GM19372 (cell line): ENCODE results near the gene SUCLA2.
"Not testable (repeated sequence)": the region's sequence is repeated elsewhere in the genome, so short reads cannot be mapped to it uniquely, and the experiment has no call there.

Experiments used
- ATAC-seq: cut with Tn5 transposase; IDR thresholded peaks from one replicate; pipeline ENCODE4 v1.9.1; 2021; ENCODE audit warnings: mild to moderate bottlenecking, low read depth, moderate library complexity; ENCODE audit not compliant: unreplicated experiment

Gene SUCLA2

DNA sequence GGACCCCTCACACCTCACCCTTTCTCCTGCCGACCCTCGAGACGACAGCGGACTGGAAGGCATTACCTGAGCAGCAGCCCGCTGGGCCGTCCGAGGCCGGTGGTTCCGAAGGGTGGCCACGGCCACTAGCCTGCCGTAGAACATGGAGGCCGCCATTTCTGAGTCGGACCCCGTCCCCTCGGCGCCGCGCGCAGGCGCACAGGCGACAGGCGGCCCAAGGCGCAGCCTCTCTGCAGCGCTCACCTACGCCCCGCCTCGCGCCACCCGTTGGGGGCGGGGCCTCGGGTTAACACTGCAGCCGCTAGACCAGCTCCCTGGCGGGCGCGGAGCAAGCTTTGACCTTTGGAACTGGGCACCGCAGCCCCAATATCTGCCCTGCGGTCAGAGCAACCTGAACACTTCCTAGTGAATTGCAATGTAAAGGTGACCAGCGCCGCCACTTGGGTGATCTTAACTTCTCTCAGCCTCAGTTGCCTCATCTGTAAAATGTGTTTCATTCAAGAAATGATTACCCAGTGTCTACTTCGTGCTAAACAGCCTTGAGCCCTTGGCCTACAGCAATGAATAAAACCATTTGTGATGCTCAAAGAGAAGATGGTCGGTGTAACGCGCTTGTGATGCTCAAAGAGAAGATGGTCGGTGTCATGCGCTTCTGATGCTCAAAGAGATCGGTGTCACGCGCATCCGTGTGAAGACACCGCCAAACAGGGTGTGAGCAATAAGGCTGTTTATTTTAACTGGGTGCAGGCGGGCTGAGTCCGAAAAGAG is at the start of gene SUCLA2:
Gene SUCLA2, minus strand, starts transcription at position 160 of the 768 bp plus-strand sequence. Its CDS starts 4 bp downstream, at position 156.
- peak; percentile 98 for ATAC-seq

DNA sequence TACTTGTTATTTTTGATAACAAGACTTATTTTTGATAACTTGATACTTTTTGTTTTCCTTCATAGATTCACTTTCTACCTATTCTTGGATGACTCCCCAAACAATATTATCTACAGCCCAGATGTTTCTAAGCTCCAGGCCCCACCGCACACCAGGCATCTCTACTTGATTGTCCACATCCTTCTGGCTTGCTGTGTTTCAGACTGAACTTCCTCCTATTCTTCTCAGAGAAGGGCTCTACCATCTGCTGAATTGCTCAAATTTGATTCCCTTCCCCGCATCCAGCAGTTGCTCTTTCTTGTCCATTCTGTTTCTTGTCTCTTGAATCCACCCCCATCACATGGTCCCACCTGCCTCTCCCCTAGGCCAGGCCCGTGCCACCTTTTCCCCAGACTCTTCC is 49.5 kb upstream of the SUCLA2 start:
- no peak for ATAC-seq

DNA sequence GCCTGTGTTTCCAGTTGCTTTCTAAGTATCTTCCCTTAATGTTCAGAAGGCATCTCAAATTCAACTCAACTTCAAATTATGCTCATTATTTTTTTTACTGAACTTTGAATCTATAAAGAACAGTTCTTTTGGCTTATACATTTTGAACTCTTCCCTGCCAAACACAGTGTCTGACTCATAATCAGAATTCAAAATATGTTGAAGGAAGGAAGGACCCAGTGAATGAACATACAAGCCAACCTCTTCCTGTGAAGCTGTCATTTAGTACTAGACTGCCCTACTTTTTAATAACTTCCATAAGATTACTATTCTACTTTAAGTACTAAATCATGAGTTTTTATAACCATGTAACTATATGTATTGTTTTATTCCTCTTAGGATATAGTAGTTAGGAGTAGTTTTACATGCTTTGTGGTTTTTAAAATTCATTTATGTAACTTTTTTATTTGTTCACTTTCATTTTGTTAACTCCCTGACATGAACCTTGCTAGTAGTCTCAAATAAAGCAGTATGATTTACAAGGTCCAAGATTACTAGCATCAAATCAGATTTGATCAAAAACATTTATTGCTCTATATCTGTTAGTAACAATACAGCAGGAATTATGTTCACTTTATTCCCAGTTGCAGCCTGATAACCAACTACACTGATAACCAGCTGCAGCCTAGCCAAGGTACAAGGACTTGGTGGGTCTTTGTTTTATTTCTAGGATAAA is 42.9 kb upstream of the SUCLA2 start:
- ATAC-seq: no peak

DNA sequence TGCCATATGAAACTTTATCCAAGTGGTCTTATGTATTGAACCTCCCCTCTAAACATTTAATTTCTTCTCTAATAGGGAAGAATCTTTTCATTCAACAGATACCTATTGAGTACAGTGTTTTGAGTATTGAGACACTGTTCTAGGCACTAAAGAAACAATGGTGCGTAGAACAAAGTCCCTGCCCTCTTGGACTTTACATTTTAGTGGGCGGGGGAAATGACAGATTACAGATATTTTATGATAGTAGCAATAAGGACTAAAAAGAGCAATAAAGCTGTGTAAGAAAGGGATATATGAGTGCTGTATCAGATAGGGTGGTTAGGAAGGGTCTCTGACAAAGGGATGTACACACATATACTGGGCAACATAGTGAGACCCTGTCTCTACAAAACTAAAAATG is 41.8 kb upstream of the SUCLA2 start:
- no peak for ATAC-seq

DNA sequence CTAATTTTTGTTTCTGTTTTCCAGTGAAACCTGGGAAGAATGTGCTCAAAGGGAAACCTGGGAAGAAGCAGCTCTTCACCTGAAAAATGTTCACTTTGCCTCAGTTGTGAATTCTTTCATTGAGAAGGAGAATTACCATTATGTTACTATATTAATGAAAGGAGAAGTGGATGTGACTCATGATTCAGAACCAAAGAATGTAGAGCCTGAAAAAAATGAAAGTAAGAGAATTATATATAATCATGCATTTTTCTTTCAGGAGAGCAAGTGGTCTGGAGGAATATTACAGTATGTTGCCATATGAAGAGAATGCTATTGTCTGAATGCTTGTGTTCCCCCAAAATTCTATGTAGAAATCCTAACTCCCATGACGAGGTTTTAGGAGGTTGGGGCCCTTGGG is 39.8 kb upstream of the SUCLA2 start:
- ATAC-seq: no peak

DNA sequence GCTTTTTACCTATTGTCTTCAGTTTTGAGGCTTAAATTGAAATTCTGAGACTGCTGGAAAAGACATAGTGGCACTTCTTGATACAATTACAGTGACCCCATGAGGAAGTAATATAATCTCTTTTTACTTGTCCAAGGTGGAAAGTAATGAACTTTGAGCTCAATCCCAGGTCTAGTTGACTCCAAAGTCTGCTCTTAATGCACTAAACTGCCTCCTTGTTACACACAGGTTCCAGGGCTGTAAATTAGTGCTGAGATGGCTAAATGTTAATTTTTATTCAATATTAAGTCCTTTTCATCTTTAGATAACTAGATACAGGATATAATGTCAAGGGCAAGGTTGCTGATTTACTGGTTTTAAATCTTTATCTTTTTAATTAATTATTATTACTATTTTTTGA is 39.0 kb upstream of the SUCLA2 start:
- no peak for ATAC-seq

DNA sequence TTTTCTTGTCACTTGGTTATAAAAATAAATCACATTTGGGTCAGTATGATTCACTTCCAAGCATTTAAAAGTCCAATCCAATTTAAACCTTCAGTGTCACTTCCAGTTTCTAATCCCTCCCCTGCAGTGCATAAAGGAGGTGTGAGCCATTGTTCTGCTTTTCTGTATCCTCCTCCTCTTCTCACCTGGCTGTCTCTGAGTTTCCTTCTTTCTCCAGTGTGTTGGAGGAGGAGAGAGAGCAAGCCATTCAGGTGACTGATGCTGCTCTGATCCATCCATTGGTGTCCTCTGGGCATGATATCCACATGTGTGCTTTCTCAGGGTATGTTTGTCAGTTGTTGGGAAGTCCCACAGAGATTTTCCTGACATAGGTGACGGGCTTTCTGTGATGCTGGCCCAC is 37.7 kb upstream of the SUCLA2 start:
- ATAC-seq: no peak

DNA sequence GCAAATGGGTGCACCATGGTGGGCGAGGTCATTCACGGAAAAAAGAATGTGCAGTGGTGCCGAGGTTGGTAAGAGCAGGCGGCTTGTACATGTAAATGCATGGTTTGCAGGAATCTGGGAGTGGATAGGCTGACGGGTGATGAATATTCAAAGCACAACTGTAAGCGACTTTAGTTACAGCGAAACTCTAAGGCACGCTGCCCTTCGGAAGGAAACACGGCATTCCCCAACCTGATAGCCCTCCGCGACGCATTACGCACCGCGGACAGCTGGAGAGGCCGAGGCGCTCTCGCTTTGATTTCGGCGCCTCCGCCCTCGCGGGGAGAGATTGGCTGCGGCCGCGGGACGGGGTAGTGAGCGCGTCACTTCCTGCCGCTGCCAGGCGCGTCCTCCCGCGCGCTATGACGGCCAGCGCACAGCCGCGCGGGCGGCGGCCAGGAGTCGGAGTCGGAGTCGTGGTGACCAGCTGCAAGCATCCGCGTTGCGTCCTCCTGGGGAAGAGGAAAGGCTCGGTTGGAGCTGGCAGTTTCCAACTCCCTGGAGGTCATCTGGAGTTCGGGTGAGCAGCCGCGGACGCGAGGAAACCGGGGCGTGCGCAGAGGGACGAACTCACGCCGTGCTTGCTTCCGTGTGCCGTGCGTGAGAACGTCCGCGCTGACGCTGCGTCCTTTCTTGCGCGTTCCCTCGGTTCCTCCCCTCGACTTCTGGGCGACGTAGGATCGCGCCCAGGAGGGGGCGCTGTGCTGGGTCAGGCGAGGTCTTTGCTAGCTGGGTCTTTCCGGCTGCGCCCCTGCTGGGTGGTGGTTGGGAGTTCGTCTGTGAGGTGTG is 36.5 kb upstream of the SUCLA2 start, which contains the start of gene NUDT15:
Gene NUDT15, plus strand, starts transcription at position 381 of the 828 bp plus-strand sequence. Its CDS starts 21 bp downstream, at position 402.
- ATAC-seq: peak; percentile 90

DNA sequence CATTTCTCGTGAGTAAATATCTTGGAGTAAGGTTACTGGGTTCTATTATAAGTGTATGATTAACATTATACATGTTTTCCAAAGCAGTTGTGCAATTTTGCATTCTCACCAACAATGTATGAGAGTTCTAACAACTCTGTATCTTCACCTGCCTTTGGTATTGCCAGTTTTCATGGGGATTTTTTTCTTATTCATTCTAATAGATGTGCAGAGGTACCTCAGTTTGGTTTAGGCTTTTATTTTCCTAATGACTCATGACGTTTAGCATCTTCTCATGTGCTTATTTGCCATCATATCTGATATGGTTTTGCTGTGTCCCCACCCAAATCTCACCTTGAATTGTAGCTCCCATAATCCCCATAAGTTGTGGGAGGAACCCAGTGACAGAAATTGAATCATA is 28.8 kb upstream of the SUCLA2 start:
- ATAC-seq: no peak

DNA sequence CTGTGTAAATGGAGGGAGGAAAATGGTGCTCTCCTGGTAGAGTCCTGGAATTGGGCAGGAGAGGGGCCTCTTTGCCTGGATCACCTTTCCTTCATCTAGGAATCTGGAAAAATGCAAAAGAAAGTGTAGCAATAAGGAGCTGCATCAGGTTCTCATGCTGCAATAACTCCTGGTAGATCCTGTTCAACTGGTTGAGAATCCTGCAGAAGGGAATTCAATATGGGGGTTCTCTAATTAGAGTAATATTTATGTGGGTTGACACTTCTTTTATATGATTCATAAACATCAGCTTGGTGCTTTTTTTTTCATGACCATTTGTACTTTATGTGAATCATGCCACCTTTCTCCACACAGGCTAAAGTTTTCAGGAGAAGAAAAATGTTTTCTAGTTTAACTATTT is 27.0 kb upstream of the SUCLA2 start:
- no peak for ATAC-seq

DNA sequence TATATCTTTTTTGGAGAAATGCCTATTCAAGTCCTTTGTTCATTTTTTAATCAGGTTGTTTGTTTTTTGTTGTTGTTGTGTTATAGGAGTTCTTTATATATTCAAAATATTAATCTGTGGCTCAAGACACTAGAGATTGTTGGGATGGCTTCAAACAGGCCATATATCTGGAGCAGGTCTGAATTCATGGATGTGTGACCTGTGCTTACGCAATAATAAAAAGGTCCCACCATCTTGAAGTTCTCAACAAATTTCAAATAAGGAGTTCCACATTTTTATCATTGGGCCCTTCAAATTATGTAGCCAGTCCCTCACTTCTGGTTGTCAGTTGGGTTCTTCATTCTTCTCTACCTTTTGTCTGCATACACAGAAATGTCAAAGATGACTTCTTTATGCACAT is 18.7 kb upstream of the SUCLA2 start:
- no peak for ATAC-seq

DNA sequence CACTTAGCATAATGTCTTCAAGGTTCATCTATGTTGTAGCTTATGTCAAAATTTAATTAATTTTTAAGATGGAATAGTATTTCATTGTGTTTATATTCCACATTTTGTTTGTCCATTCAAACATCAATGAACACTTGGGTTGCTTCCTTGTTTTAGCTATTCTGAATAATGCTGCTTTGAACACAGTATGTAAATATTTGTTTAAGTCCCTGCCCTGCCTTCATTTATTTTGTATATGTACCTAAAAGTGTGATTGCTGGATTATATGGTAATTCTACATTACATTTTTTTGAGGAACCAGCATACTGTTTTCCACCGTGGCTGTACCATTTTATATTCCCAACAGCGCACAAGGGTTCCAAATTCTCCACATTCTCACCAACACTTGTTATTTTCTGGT is 17.6 kb upstream of the SUCLA2 start:
- ATAC-seq: no peak

DNA sequence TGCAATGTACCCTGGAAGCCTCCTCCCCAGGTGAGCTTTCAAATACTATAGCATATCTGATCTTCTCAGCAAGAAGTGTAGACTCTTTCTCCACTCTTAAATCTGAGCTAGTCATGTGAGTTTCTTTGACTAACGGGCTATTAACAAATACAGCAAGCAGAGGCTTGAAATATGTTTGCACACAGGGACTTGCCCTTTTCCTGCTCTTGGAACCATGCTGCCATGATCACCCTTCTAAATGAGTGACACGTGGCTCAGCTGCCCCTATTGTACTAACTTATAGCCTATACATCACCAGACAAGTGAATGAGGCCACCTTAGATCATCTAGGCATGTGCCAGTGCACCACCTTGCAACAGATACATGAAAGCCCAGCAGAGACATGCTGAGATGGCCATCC is 13.3 kb upstream of the SUCLA2 start:
- no peak for ATAC-seq

DNA sequence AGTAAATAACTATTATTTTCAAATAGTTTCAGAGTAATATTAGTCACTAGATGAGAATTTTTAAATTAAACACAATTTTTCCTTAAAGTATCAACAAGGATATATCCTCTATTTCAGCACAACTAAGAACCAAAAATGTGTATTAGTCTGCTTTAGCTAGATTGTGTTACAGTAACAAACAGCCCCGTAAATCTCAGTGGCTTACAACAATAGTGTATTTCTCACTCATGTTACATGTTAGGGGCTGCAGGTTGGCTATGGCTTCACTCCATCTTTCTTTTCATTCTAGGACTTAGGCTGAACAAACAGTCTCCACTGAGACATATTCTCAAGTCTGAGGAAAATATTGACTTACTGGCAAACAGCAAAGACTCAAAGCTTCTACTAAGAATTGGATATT is 11.6 kb upstream of the SUCLA2 start:
- no peak for ATAC-seq

DNA sequence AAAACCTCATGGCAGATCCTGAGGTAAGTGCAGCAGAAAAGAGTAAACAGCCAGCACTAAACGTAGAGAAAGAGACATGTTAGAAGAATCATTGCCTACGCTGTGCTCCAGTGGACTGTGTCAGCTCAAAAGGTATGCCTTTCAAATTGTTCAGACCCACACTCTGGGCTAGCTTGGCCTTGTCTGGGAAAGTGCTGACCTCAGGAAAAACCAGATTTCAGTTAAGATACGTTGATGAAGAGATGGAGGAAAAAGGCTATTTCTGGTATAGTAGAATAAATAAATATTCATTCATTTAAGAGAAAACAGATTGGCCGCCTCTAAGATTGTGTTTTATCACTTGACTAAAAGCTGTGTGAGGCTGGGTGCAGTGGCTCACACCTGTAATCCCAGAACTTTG is 9.6 kb upstream of the SUCLA2 start:
- no peak for ATAC-seq

DNA sequence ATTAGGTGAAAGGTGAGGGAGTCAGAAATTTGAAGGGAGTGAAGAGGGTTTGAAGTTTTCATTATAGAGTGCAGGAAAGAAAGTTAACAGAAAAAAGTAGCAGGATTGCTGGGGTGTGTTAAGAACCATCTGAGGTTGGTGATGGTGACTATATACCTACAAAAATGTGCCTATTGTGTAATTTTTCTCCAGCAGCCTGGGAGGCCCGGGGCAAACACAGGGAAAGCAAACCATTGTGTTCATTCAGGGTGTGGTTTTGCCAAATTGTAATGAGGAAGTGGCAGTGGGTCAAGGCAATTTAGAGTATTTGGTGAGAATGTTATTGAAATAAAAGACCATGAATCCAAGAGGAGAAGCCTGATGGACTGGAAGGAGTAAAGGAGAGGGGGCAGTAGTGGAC is 8.2 kb upstream of the SUCLA2 start:
- ATAC-seq: no peak

DNA sequence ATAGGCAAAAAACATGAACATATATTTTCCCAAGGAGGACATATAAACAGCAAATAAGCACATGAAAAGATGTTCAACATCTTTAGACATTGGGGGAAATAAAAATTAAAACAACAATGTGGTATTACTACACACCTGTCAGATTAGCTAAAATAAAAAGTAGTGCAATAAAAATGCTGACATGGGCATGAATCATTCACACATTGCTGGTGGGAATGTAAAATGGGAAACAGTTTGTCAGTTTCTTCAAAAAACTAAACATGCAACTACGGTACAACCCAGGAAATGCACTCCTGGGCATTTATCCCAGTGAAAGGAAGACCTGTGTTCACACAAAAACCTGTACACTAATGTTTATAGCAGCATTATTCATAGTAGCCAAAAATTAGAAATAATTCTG is 5.3 kb upstream of the SUCLA2 start:
- no peak for ATAC-seq

DNA sequence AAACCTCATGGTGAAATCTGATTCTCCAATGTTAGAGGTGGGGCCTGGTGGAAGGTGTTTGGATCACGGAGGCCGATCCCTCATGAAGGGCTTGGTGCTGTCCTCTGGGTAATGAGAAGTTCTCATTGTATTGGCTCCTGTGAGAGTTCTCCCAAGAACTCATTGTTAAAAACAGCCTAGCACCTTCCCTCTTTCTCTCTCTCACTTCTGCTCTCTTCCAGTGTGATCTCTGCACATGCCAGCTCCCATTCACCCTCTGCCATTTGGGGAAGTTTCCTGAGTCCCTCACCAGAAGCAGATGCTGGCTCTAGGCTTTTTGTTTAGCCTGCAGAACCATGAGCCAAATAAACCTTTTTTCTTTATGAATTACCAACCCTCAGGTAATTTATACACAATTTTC is 3.1 kb upstream of the SUCLA2 start:
- ATAC-seq: no peak

DNA sequence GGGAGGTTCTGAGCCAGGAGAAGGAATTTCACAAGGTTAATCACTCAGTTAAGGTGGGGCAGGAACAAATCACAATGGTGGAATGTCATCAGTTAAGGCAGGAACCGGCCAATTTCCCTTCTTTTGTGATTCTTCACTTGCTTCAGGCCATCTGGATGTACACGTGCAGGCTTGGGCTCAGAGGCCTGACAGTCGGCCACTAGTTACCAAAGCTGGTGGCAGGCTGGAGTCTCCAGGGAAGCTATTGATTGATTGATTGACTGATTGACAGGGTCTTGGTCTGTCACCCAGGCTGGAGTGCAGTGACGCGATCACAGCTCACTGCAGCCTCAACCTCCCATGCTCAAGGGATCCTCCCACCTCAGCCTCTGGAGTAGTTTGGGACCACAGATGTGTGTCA is 926 bp upstream of the SUCLA2 start:
- ATAC-seq: not testable (repeated sequence)

DNA sequence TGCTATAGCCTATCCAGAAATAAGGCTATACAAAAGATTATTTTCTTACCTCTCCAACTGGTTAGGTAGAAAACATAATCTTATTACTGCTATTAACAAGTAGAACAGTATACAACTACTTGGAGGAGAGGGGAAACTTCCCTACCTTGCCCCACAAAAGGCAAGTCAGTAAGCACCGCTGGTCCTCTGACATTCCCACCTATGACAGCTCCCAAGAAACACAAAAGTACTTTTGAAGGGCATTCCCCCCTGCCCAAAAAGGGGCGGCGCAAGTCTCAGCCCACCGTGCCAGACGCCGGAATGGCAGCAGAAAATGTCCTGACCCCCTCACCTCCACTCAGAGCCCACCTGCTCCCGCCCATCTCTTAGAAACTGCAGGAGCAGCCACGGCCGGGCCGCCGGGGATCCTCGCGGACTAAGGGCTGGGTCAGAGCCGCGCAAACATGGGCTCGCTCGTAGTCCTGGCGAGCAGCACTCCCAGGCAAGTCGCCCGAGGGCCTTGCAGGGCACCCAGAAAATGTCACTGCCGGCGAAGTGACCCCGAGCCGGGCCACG is 437 bp downstream of the SUCLA2 start:
- ATAC-seq: peak; percentile 32

DNA sequence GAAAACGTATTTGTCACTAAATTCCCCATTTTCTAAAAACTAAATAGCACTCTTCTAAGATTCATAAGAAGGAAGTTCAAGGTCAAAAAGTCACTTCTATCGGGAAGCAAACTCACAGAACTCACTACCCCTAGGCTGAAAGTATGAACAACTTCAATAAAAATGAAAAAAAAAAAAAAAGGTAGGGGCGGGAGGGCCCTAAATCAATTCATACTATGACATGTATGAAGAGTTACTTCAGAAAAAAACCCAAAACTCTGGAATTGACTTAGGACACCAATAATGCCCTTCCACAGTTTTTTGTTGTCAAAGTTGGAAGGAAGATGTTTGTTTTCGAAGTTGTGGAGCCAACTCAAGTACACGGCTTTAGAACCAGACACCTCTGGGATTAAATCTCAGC is 1.1 kb downstream of the SUCLA2 start:
- ATAC-seq: no peak
